Common myeloid progenitor, CD34-positive (primary cell): ENCODE measurements around the gene TMEM214.

Experiments used
- CTCF ChIA-PET: fragments of 350-600 bp; sonication (Branson Sonifier 250); formaldehyde crosslinking; loops from one replicate; lab custom pipeline; 2021; ENCODE audit warnings: antibody characterized with exemption; lab: Charles Lee
- POLR2A ChIA-PET: fragments of 350-600 bp; sonication (Branson Sonifier 250); formaldehyde crosslinking; loops from one replicate; lab custom pipeline; 2021; ENCODE audit warnings: antibody characterized with exemption; lab: Charles Lee
- DNase-seq, 3 donors: peaks; one replicate each; pipeline versions ENCODE4 v3.0.0 to v3.0.0-alpha.2; 2013
- H3K27ac ChIP-seq, 2 experiments: 1 replicate in 1 of 2; 2 replicates in 1 of 2; pipeline ENCODE4 v1.7.0; 2013; ENCODE audit warnings: inconsistent platforms in 2 of 2, low read length in 2 of 2, mild to moderate bottlenecking in 2 of 2, low read depth in 1 of 2, moderate library complexity in 1 of 2; ENCODE audit not compliant: severe bottlenecking in 2 of 2, insufficient read depth in 1 of 2, poor library complexity in 1 of 2
- H3K27me3 ChIP-seq, 5 experiments: replicated peaks in 2 of 5; 1 replicate in 3 of 5; 2 replicates in 2 of 5; pipeline versions ENCODE4 v1.6.1 to v1.7.0; 2013; ENCODE audit warnings: low read length in 4 of 5, mild to moderate bottlenecking in 2 of 5, moderate library complexity in 2 of 5, inconsistent platforms in 1 of 5; ENCODE audit not compliant: insufficient read depth in 5 of 5, control insufficient read depth in 4 of 5
- H3K36me3 ChIP-seq, 4 experiments: 1 replicate in 2 of 4; 2 replicates in 2 of 4; pipeline versions ENCODE4 v1.6.1 to v1.7.0; 2013; ENCODE audit warnings: low read length in 3 of 4, control low read depth in 1 of 4, mild to moderate bottlenecking in 1 of 4; ENCODE audit not compliant: control insufficient read depth in 4 of 4, insufficient read depth in 4 of 4
- H3K4me1 ChIP-seq, 4 experiments: 1 replicate in 3 of 4; 2 replicates in 1 of 4; pipeline versions ENCODE4 v1.6.1 to v1.7.1; 2013; ENCODE audit warnings: low read length in 3 of 4, mild to moderate bottlenecking in 3 of 4, control low read depth in 1 of 4, inconsistent platforms in 1 of 4, moderate library complexity in 1 of 4; ENCODE audit not compliant: control insufficient read depth in 4 of 4, insufficient read depth in 4 of 4; ENCODE audit errors: control extremely low read depth in 1 of 4
- H3K4me3 ChIP-seq, 7 experiments: 1 replicate in 4 of 7; 2 replicates in 3 of 7; pipeline versions ENCODE4 v1.5.1 to v1.7.0; 2013; ENCODE audit warnings: mild to moderate bottlenecking in 7 of 7, low read length in 6 of 7, moderate library complexity in 6 of 7, inconsistent platforms in 2 of 7, low read depth in 2 of 7, control low read depth in 1 of 7; ENCODE audit not compliant: insufficient read depth in 4 of 7, control insufficient read depth in 1 of 7; ENCODE audit errors: extremely low read depth in 1 of 7
- H3K9me3 ChIP-seq, 5 experiments: 1 replicate in 4 of 5; 2 replicates in 1 of 5; pipeline versions ENCODE4 v1.6.1 to v1.7.1; 2013; ENCODE audit warnings: low read length in 4 of 5, mild to moderate bottlenecking in 2 of 5, inconsistent platforms in 1 of 5, low read depth in 1 of 5, moderate library complexity in 1 of 5; ENCODE audit not compliant: control insufficient read depth in 4 of 5, insufficient read depth in 2 of 5; ENCODE audit errors: control extremely low read depth in 1 of 5
- WGBS: methylation state at CpG from one replicate; pipeline ENCODE4 v1.1.5; 2013; ENCODE audit not compliant: insufficient coverage; 5-methylcytosine and 5-hydroxymethylcytosine counted together

The TMEM214 gene

GRCh38 chr2:27024812-27025211 lies 8.0 kb upstream of the TMEM214 start:
- CTCF ChIA-PET, result interaction anchor here (1.0 to 2.9 kb wide), 5 partner anchors 10 to 179 kb away, joined by 3 to 9 read pairs (median 3); partner anchors contain the start of gene AGBL5
- no peak overlapping the region for H3K27ac ChIP-seq
- no peak overlapping the region for H3K4me3 ChIP-seq
- H3K9me3 ChIP-seq, result no peaks in the 10 kb centered on the region
- no peak for DNase-seq
- peaks cover 2 to 14% (median 6%) of the 10 kb centered on the region in 4 experiments for H3K36me3 ChIP-seq
- POLR2A ChIA-PET, result no interaction called here
- no peaks in the 10 kb centered on the region for H3K27me3 ChIP-seq
- H3K4me1 ChIP-seq, result no peaks in the 10 kb centered on the region
- WGBS, result 86% methylated on average over 6 of the region's 12 CpGs

- Histone ChIP-seq H3K36me3 (peaks cover 2 to 14% (median 6%) of the 10 kb centered on the region in 4 experiments), H3K27me3 (no peaks in the 10 kb centered on the region), H3K27ac (no peak overlapping the region), H3K4me3 (no peak overlapping the region), H3K9me3 (no peaks in the 10 kb centered on the region), H3K4me1 (no peaks in the 10 kb centered on the region)
- DNase-seq, result no peak
- WGBS, result 100% methylated on average over 9 of the region's 13 CpGs
- CTCF ChIA-PET, result interaction anchor here (0.9 to 2.9 kb wide), 5 partner anchors 25 to 179 kb away, joined by 3 to 11 read pairs (median 3); partner anchors contain the start of gene AGBL5
- POLR2A ChIA-PET, result no interaction called here
These were observed 7.4 kb upstream of the TMEM214 start for GRCh38 chr2:27025281-27025800.

GRCh38 chr2:27025861-27026851 lies 6.6 kb upstream of the TMEM214 start:
- H3K27me3 ChIP-seq, result no peaks in the 10 kb centered on the region
- peaks cover 2 to 14% (median 6%) of the 10 kb centered on the region in 4 experiments for H3K36me3 ChIP-seq
- ChIA-PET CTCF (interaction anchor here (0.9 to 2.9 kb wide), 4 partner anchors 13 to 64 kb away, joined by 3 to 11 read pairs (median 6); partner anchors contain the start of gene AGBL5), POLR2A (no interaction called here)
- no peak for DNase-seq
- H3K27ac ChIP-seq, result no peak overlapping the region
- WGBS, result 97% methylated on average over 21 of the region's 24 CpGs
- H3K9me3 ChIP-seq, result no peaks in the 10 kb centered on the region
- no peak overlapping the region for H3K4me3 ChIP-seq
- H3K4me1 ChIP-seq, result no peaks in the 10 kb centered on the region

- DNase-seq, result no peak
- Histone ChIP-seq H3K4me3 (peak overlapping the region in 1 of 7 experiments; percentile 15), H3K4me1 (peaks cover 0 to 4% (median 3%) of the 10 kb centered on the region in 4 experiments), H3K27ac (no peak overlapping the region), H3K27me3 (no peaks in the 10 kb centered on the region), H3K9me3 (no peaks in the 10 kb centered on the region), H3K36me3 (peaks cover 2 to 14% (median 6%) of the 10 kb centered on the region in 4 experiments)
- ChIA-PET CTCF (interaction anchor here (0.6 to 1.2 kb wide), 2 partner anchors 12 to 67 kb away, joined by 3 to 4 read pairs; no protein-coding TSS in a partner anchor), POLR2A (no interaction called here)
- 98% methylated on average over 10 of the region's 10 CpGs for WGBS
These were observed 5.5 kb upstream of the TMEM214 start for GRCh38 chr2:27027211-27027651.

GRCh38 chr2:27029051-27029450 lies 3.7 kb upstream of the TMEM214 start:
- no peak overlapping the region for H3K4me3 ChIP-seq
- ChIA-PET POLR2A (no interaction called here), CTCF (interaction anchor here (1.2 to 2.6 kb wide), 3 partner anchors 11 to 54 kb away, joined by 3 to 15 read pairs (median 3); no protein-coding TSS in a partner anchor)
- no peak for DNase-seq
- no peaks in the 10 kb centered on the region for H3K27me3 ChIP-seq
- H3K9me3 ChIP-seq, result no peaks in the 10 kb centered on the region
- 93% methylated on average over 2 of the region's 2 CpGs for WGBS
- H3K4me1 ChIP-seq, result peaks cover 4 to 16% (median 14%) of the 10 kb centered on the region in 4 experiments
- H3K27ac ChIP-seq, result no peak overlapping the region
- peaks cover 0 to 9% (median 1%) of the 10 kb centered on the region in 4 experiments for H3K36me3 ChIP-seq

GRCh38 chr2:27033253-27033852 lies 588 bp downstream of the TMEM214 start:
- DNase-seq, result no peak
- Histone ChIP-seq H3K9me3 (no peaks in the 10 kb centered on the region), H3K27me3 (no peaks in the 10 kb centered on the region), H3K4me3 (peak overlapping the region; percentile 85 to 98 (median 92)), H3K36me3 (peaks cover 8 to 38% (median 32%) of the 10 kb centered on the region in 4 experiments), H3K27ac (peak overlapping the region in 1 of 2 experiments; percentile 89), H3K4me1 (peaks cover 4 to 17% (median 16%) of the 10 kb centered on the region in 4 experiments)
- ChIA-PET CTCF (interaction anchor here (1.0 to 8.5 kb wide), 8 partner anchors 10 to 54 kb away, joined by 3 to 76 read pairs (median 4); partner anchors contain the start of gene AGBL5), POLR2A (interaction anchor here (1.7 kb wide), 1 partner anchor 17 kb away, joined by 7 read pairs; no protein-coding TSS in a partner anchor)
- WGBS, result 20% methylated on average over 10 of the region's 11 CpGs
